Epithelial cell of proximal tubule (primary cell): ENCODE measurements around the gene NR2F2. TPM values are rescaled to one million over a fixed set of nuclear protein-coding genes. Genes with fewer than 3 reads are reported as not detected.

ENCODE experiments used
- DNase-seq: peaks from one replicate; pipeline ENCODE4 v3.0.0-alpha.2; 2011; ENCODE audit warnings: low read depth
- H3K4me3 ChIP-seq: 2 replicates; pipeline ENCODE4 v1.5.1; 2011; ENCODE audit warnings: low read depth, mild to moderate bottlenecking, low read length
- total RNA-seq: library from RNA; depleted of rRNA; stranded (reverse); fragments of >200 nt; gene quantifications from 2 replicates; pipeline ENCODE4 v1.2.3, GENCODE V29; 2015
- TF ChIP-seq, protein P1 (sequence below): conservative IDR thresholded peaks from 2 replicates; pipeline ENCODE4 v1.5.1; 2012; ENCODE audit warnings: low read depth, mild to moderate bottlenecking, low read length

The NR2F2 gene
- total RNA-seq, 1 donor from 2014 or later: 17.6 TPM

DNA sequence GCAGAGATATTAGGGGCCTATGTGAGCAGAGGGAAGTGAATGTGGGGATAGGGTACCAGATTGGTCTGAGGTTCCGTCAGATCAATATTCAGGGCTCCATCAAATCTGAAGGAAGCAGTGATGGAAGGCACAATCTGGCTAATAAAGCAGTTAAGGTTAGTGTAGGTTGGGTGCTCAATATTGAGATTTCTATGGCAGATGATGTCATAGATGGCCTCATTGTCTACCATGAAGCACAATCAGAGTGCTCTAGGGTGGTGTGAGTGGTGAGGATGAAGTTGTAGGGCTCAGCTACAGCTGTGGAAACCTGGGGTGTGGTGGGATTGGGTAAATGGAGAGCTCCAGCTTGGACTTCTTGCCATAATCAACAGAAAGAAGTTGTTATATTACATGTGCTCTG lies 58.2 kb downstream of the NR2F2 start:
- TF ChIP-seq, protein P1, sequence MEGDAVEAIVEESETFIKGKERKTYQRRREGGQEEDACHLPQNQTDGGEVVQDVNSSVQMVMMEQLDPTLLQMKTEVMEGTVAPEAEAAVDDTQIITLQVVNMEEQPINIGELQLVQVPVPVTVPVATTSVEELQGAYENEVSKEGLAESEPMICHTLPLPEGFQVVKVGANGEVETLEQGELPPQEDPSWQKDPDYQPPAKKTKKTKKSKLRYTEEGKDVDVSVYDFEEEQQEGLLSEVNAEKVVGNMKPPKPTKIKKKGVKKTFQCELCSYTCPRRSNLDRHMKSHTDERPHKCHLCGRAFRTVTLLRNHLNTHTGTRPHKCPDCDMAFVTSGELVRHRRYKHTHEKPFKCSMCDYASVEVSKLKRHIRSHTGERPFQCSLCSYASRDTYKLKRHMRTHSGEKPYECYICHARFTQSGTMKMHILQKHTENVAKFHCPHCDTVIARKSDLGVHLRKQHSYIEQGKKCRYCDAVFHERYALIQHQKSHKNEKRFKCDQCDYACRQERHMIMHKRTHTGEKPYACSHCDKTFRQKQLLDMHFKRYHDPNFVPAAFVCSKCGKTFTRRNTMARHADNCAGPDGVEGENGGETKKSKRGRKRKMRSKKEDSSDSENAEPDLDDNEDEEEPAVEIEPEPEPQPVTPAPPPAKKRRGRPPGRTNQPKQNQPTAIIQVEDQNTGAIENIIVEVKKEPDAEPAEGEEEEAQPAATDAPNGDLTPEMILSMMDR: no peak
- no peak overlapping the region for H3K4me3 ChIP-seq

More for the DNA sequence above, 58.2 kb downstream of the NR2F2 start:
- no peak for DNase-seq
